K562 (cell line): ENCODE results near the gene PNMA3. TPM values are rescaled to one million over a fixed set of nuclear protein-coding genes. Genes with fewer than 3 reads are reported as not detected.

ENCODE experiments used
- CGGBP1 ChIP-seq: fragments of 250-450 bp; sonication (Bioruptor Pico); IDR thresholded peaks from 2 replicates; pipeline ENCODE4 v1.9.0; 2021; ENCODE audit warnings: mild to moderate bottlenecking
- E2F8 ChIP-seq: fragments of 450-650 bp; IDR thresholded peaks from 2 replicates; pipeline ENCODE4 v1.7.1; 2018; ENCODE audit warnings: mild to moderate bottlenecking, low read depth; ENCODE audit not compliant: partially characterized antibody
- ELK1 ChIP-seq: sonication (generic); formaldehyde crosslinking; IDR thresholded peaks from 2 replicates; pipeline ENCODE4 v1.8.1; 2022; ENCODE audit warnings: missing genetic modification reagents
- LCOR ChIP-seq: sonication (generic); formaldehyde crosslinking; IDR thresholded peaks from 2 replicates; pipeline ENCODE4 v1.8.0; 2022; ENCODE audit warnings: mild to moderate bottlenecking, missing genetic modification reagents
- MECOM ChIP-seq: fragments of 250-450 bp; sonication (Bioruptor Pico); IDR thresholded peaks from 2 replicates; pipeline ENCODE4 v1.8.0; 2022; ENCODE audit warnings: inconsistent platforms
- MEF2A ChIP-seq: IDR thresholded peaks from 2 replicates; pipeline ENCODE4 v1.6.1; 2011; ENCODE audit warnings: low read depth, mild to moderate bottlenecking, low read length, moderate library complexity; ENCODE audit not compliant: control insufficient read depth
- NCOA6 ChIP-seq: fragments of 450-650 bp; IDR thresholded peaks from 2 replicates; pipeline ENCODE4 v1.6.1; 2017; ENCODE audit warnings: mild to moderate bottlenecking
- NFYB ChIP-seq: IDR thresholded peaks from 2 replicates; pipeline ENCODE4 v1.6.1; 2011; ENCODE audit warnings: mild to moderate bottlenecking, moderate library complexity; ENCODE audit not compliant: insufficient read length; ENCODE audit errors: extremely low read depth
- SIN3B ChIP-seq: fragments of 450-650 bp; IDR thresholded peaks from 2 replicates; pipeline ENCODE4 v1.6.1; 2017; ENCODE audit warnings: low read depth, mild to moderate bottlenecking, moderate library complexity
- SIX5 ChIP-seq, 2 experiments: IDR thresholded peaks; 2 replicates each; pipeline ENCODE4 v1.6.1; 2011; ENCODE audit warnings: low read length in 2 of 2, borderline replicate concordance in 1 of 2, low read depth in 1 of 2, mild to moderate bottlenecking in 1 of 2, moderate library complexity in 1 of 2; ENCODE audit not compliant: insufficient read depth in 1 of 2
- SP2 ChIP-seq: IDR thresholded peaks from 2 replicates; pipeline ENCODE4 v1.6.1; 2011; ENCODE audit warnings: mild to moderate bottlenecking, low read depth, low read length, moderate library complexity; ENCODE audit not compliant: poor library complexity, severe bottlenecking; ENCODE audit errors: extremely low read depth
- TARDBP ChIP-seq: fragments of 450-650 bp; IDR thresholded peaks from 2 replicates; pipeline ENCODE4 v1.6.1; 2016
- TRIM24 ChIP-seq, 2 experiments: fragments of 450-650 bp; IDR thresholded peaks; 2 replicates each; pipeline ENCODE4 v1.6.1; 2016
- ZBTB1 ChIP-seq: sonication (generic); formaldehyde crosslinking; IDR thresholded peaks from 2 replicates; pipeline ENCODE4 v1.8.1; 2023; ENCODE audit warnings: missing genetic modification reagents, low read depth, mild to moderate bottlenecking, borderline replicate concordance
- ZNF280B ChIP-seq: fragments of 250-450 bp; sonication (Bioruptor Pico); IDR thresholded peaks from 2 replicates; pipeline ENCODE4 v1.5.1; 2021; ENCODE audit warnings: mild to moderate bottlenecking
- ZNF589 ChIP-seq: fragments of 200-800 bp; sonication (Bioruptor generic); IDR thresholded peaks from 2 replicates; pipeline ENCODE4 v1.6.1; 2016; ENCODE audit warnings: low read depth, missing genetic modification characterization, missing compliant biosample characterization
- ZNF76 ChIP-seq: fragments of 250-450 bp; sonication (Bioruptor Pico); IDR thresholded peaks from 2 replicates; pipeline ENCODE4 v1.4.0; 2020; ENCODE audit warnings: mild to moderate bottlenecking, moderate library complexity, borderline replicate concordance
- polyA plus RNA-seq, 8 experiments: library from polyadenylated mRNA; depleted of rRNA in 4 of 8; stranded (reverse) in 5 of 8; unstranded in 3 of 8; fragments of >200 nt; fragmentation: Nextera tagmentation in 2 of 8; fragmentation: Illumina TruSeq in 1 of 8; extraction: Ambion mirVana in 2 of 8; extraction: Trizol in 1 of 8; gene quantifications; 2 replicates each; pipeline versions ENCODE4 v1.2.1 to v1.2.3, GENCODE V29; 2011 to 2014; ENCODE audit warnings: inconsistent platforms in 1 of 8, missing spikeins in 1 of 8
- total RNA-seq, 7 experiments: library from RNA; depleted of rRNA in 6 of 7; stranded (reverse); fragments of >200 nt in 6 of 7; fragmentation: Illumina TruSeq in 2 of 7; extraction: Trizol in 2 of 7; gene quantifications; 2 replicates each; pipeline versions ENCODE4 v1.2.1 to v1.2.3, GENCODE V29; 2011 to 2021; ENCODE audit warnings: low replicate concordance in 1 of 7
- TF ChIP-seq, protein P1 (sequence below): IDR thresholded peaks from 2 replicates; pipeline ENCODE4 v1.6.1; 2014; ENCODE audit warnings: antibody characterized with exemption
- TF ChIP-seq, protein P2 (sequence below): fragments of 450-650 bp; formaldehyde crosslinking; IDR thresholded peaks from 2 replicates; pipeline ENCODE4 v1.4.0; 2020; ENCODE audit warnings: mild to moderate bottlenecking, moderate library complexity

The PNMA3 gene
- total and polyA plus RNA-seq, 9 of the 15 experiments (the other 6 are each of a cell fraction or from before 2014, with no cell fraction given), result 0.01 to 1.5 (median 0.95) TPM; not detected in 1

GRCh38 chrX:153032397-153033118, 23.7 kb upstream of the PNMA3 start (continued):
- no peak for TF ChIP-seq E2F8
- TF ChIP-seq SIN3B, result no peak
- no peak for TF ChIP-seq ZNF76 (CRISPR knock-in tag)
- no peak for TF ChIP-seq CGGBP1 (CRISPR knock-in tag)
- no peak for TF ChIP-seq LCOR (CRISPR knock-in tag)
- TF ChIP-seq, protein P1, sequence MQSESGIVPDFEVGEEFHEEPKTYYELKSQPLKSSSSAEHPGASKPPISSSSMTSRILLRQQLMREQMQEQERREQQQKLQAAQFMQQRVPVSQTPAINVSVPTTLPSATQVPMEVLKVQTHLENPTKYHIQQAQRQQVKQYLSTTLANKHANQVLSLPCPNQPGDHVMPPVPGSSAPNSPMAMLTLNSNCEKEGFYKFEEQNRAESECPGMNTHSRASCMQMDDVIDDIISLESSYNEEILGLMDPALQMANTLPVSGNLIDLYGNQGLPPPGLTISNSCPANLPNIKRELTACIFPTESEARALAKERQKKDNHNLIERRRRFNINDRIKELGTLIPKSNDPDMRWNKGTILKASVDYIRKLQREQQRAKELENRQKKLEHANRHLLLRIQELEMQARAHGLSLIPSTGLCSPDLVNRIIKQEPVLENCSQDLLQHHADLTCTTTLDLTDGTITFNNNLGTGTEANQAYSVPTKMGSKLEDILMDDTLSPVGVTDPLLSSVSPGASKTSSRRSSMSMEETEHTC, result no peak
- TF ChIP-seq TARDBP, result no peak; the same call in 1 of the 2 replicates
- no peak for TF ChIP-seq SIX5 (IDR thresholded peaks at IDR 0.05; ENCODE audit: borderline replicate concordance in 1 of 2, insufficient read depth in 1 of 2, low read depth in 1 of 2, low read length in 2 of 2)
- TF ChIP-seq MEF2A, result no peak
- no peak for TF ChIP-seq MECOM (CRISPR knock-in tag)
- TF ChIP-seq NCOA6, result no peak
- no peak for TF ChIP-seq ZBTB1 (CRISPR knock-in tag)
- TF ChIP-seq ZNF280B (CRISPR knock-in tag), result no peak
- TF ChIP-seq, protein P2, sequence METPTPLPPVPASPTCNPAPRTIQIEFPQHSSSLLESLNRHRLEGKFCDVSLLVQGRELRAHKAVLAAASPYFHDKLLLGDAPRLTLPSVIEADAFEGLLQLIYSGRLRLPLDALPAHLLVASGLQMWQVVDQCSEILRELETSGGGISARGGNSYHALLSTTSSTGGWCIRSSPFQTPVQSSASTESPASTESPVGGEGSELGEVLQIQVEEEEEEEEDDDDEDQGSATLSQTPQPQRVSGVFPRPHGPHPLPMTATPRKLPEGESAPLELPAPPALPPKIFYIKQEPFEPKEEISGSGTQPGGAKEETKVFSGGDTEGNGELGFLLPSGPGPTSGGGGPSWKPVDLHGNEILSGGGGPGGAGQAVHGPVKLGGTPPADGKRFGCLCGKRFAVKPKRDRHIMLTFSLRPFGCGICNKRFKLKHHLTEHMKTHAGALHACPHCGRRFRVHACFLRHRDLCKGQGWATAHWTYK (CRISPR knock-in tag), result peak; percentile 93
- TF ChIP-seq ELK1 (CRISPR knock-in tag), result no peak
- no peak for TF ChIP-seq SP2
- TF ChIP-seq TRIM24 (IDR thresholded peaks at IDR 0.05), result no peak
- TF ChIP-seq ZNF589 (CRISPR knock-in tag), result no peak
- TF ChIP-seq NFYB, result no peak
